Measurements from ENCODE around the gene PSTPIP2.

- TF ChIP-seq POLR2A (IDR thresholded peaks at IDR 0.05), result no peak
- no peak for TF ChIP-seq CTCF (IDR thresholded peaks at IDR 0.05)
Observed at GRCh38 chr18:46097431-46097800, 25.4 kb upstream of the PSTPIP2 start.

Measured in prostate gland (tissue), 2 donors.